ENCODE measurements around the gene GALNT2. TPM values are rescaled to one million over a fixed set of nuclear protein-coding genes. Genes with fewer than 3 reads are reported as not detected.

GALNT2 gene
- total RNA-seq, 1 experiment from 2014 or later: 62.2 TPM

GRCh38 chr1:230073371-230074035 is 6.5 kb downstream of the GALNT2 start:
- no peaks in the 10 kb centered on the region for H3K4me1 ChIP-seq

GRCh38 chr1:230074270-230074669 is 7.2 kb downstream of the GALNT2 start:
- Histone ChIP-seq H3K27me3 (replicated peaks; ENCODE audit: control insufficient read depth, insufficient read depth, low read length) (no peaks in the 10 kb centered on the region), H3K36me3 (ENCODE audit: control insufficient read depth, insufficient read depth, low read length) (no peaks in the 10 kb centered on the region), H3K9me3 (no peaks in the 10 kb centered on the region), H3K4me1 (no peaks in the 10 kb centered on the region), H3K4me3 (ENCODE audit: low read depth, low read length) (no peak overlapping the region)
- Mint-ChIP-seq H3K4me1 (ENCODE audit: low read depth, unreplicated experiment) (peaks cover 2% of the 10 kb centered on the region), H3K9me3 (ENCODE audit: unreplicated experiment) (no peaks in the 10 kb centered on the region), H3K4me3 (ENCODE audit: unreplicated experiment) (no peak overlapping the region), H3K27ac (ENCODE audit: unreplicated experiment) (no peak overlapping the region), H3K27me3 (ENCODE audit: insufficient read depth, unreplicated experiment) (no peaks in the 10 kb centered on the region), H3K36me3 (ENCODE audit: insufficient read depth, unreplicated experiment) (no peaks in the 10 kb centered on the region)
- TF ChIP-seq, protein P1, sequence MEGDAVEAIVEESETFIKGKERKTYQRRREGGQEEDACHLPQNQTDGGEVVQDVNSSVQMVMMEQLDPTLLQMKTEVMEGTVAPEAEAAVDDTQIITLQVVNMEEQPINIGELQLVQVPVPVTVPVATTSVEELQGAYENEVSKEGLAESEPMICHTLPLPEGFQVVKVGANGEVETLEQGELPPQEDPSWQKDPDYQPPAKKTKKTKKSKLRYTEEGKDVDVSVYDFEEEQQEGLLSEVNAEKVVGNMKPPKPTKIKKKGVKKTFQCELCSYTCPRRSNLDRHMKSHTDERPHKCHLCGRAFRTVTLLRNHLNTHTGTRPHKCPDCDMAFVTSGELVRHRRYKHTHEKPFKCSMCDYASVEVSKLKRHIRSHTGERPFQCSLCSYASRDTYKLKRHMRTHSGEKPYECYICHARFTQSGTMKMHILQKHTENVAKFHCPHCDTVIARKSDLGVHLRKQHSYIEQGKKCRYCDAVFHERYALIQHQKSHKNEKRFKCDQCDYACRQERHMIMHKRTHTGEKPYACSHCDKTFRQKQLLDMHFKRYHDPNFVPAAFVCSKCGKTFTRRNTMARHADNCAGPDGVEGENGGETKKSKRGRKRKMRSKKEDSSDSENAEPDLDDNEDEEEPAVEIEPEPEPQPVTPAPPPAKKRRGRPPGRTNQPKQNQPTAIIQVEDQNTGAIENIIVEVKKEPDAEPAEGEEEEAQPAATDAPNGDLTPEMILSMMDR (IDR thresholded peaks at IDR 0.05; ENCODE audit: insufficient read depth in 1 of 2, low read depth in 1 of 2, low read length in 1 of 2, severe bottlenecking in 1 of 2, unreplicated experiment in 1 of 2): no peak
- CTCF ChIA-PET: interaction anchor here (1.1 kb wide), 1 partner anchor 112 kb away, joined by 4 read pairs; no protein-coding TSS in a partner anchor
- POLR2A ChIA-PET: no interaction called here
- no peak for DNase-seq
- BruUV-seq (replicated peaks): no TSS peak
- intact Hi-C loops (cut with micrococcal nuclease; ENCODE audit: unreplicated experiment): no loop called here

More at GRCh38 chr1:230073371-230074035, 6.5 kb downstream of the GALNT2 start:
- H3K9me3 Mint-ChIP-seq (ENCODE audit: unreplicated experiment): no peaks in the 10 kb centered on the region
- H3K27ac Mint-ChIP-seq (ENCODE audit: unreplicated experiment): no peak overlapping the region
- no peaks in the 10 kb centered on the region for H3K27me3 ChIP-seq (replicated peaks; ENCODE audit: control insufficient read depth, insufficient read depth, low read length)
- H3K4me3 ChIP-seq (ENCODE audit: low read depth, low read length): no peak overlapping the region
- no peaks in the 10 kb centered on the region for H3K27me3 Mint-ChIP-seq (ENCODE audit: insufficient read depth, unreplicated experiment)
- no peaks in the 10 kb centered on the region for H3K36me3 ChIP-seq (ENCODE audit: control insufficient read depth, insufficient read depth, low read length)
- DNase-seq: no peak
- no peak overlapping the region for H3K4me3 Mint-ChIP-seq (ENCODE audit: unreplicated experiment)
- no peaks in the 10 kb centered on the region for H3K36me3 Mint-ChIP-seq (ENCODE audit: insufficient read depth, unreplicated experiment)
- CTCF ChIA-PET: interaction anchor here (1.1 kb wide), 1 partner anchor 112 kb away, joined by 4 read pairs; no protein-coding TSS in a partner anchor
- TF ChIP-seq, protein P1 (IDR thresholded peaks at IDR 0.05; ENCODE audit: insufficient read depth in 1 of 2, low read depth in 1 of 2, low read length in 1 of 2, severe bottlenecking in 1 of 2, unreplicated experiment in 1 of 2): no peak
- POLR2A ChIA-PET: no interaction called here
- intact Hi-C loops (cut with micrococcal nuclease; ENCODE audit: unreplicated experiment): no loop called here
- no peaks in the 10 kb centered on the region for H3K9me3 ChIP-seq
- no TSS peak for BruUV-seq (replicated peaks)
- peaks cover 7% of the 10 kb centered on the region for H3K4me1 Mint-ChIP-seq (ENCODE audit: low read depth, unreplicated experiment)

GRCh38 chr1:230074762-230075161 is 7.7 kb downstream of the GALNT2 start:
- no peaks in the 10 kb centered on the region for H3K9me3 Mint-ChIP-seq (ENCODE audit: unreplicated experiment)
- ChIA-PET POLR2A (no interaction called here), CTCF (interaction anchor here (1.1 kb wide), 1 partner anchor 111 kb away, joined by 4 read pairs; no protein-coding TSS in a partner anchor)
- TF ChIP-seq, protein P1 (IDR thresholded peaks at IDR 0.05; ENCODE audit: insufficient read depth in 1 of 2, low read depth in 1 of 2, low read length in 1 of 2, severe bottlenecking in 1 of 2, unreplicated experiment in 1 of 2): no peak
- H3K4me3 Mint-ChIP-seq (ENCODE audit: unreplicated experiment): no peak overlapping the region
- H3K4me1 Mint-ChIP-seq (ENCODE audit: low read depth, unreplicated experiment): no peaks in the 10 kb centered on the region
- H3K4me3 ChIP-seq (ENCODE audit: low read depth, low read length): no peak overlapping the region
- no peaks in the 10 kb centered on the region for H3K4me1 ChIP-seq
- no peaks in the 10 kb centered on the region for H3K36me3 Mint-ChIP-seq (ENCODE audit: insufficient read depth, unreplicated experiment)
- no TSS peak for BruUV-seq (replicated peaks)
- no peak overlapping the region for H3K27ac Mint-ChIP-seq (ENCODE audit: unreplicated experiment)
- no peaks in the 10 kb centered on the region for H3K9me3 ChIP-seq
- no peak for DNase-seq
- H3K27me3 ChIP-seq (replicated peaks; ENCODE audit: control insufficient read depth, insufficient read depth, low read length): no peaks in the 10 kb centered on the region
- no peaks in the 10 kb centered on the region for H3K27me3 Mint-ChIP-seq (ENCODE audit: insufficient read depth, unreplicated experiment)
- intact Hi-C loops (cut with micrococcal nuclease; ENCODE audit: unreplicated experiment): no loop called here
- H3K36me3 ChIP-seq (ENCODE audit: control insufficient read depth, insufficient read depth, low read length): no peaks in the 10 kb centered on the region
